Measurements from ENCODE around the gene PRR5L.

- TF ChIP-seq GATA3 (IDR thresholded peaks at IDR 0.05; ENCODE audit: low read depth, low read length) (no peak), GATA2 (IDR thresholded peaks at IDR 0.05; ENCODE audit: low read depth, low read length) (no peak)
Measured at GRCh38 chr11:36447947-36448346, 151.9 kb downstream of the PRR5L start.
